GM23338 (cell line): ENCODE data around the gene ITGB3BP. TPM values are rescaled to one million over a fixed set of nuclear protein-coding genes. Genes with fewer than 3 reads are reported as not detected.
"Not testable (repeated sequence)": the region's sequence is repeated elsewhere in the genome, so short reads cannot be mapped to it uniquely, and the experiment has no call there.

Experiments used
- ATAC-seq: fragments of 200-7000 bp; cut with Tn5 transposase; 3 replicates; pipeline ENCODE4 v1.9.1; 2020
- DNase-seq: peaks from one replicate; pipeline ENCODE4 v3.0.0-alpha.2; 2015; ENCODE audit warnings: low spot score
- H2AFZ ChIP-seq: fragments of 200-600 bp; sonication (generic); 2 replicates; pipeline ENCODE4 v1.8.0; 2016; ENCODE audit warnings: antibody characterized with exemption, mild to moderate bottlenecking, moderate library complexity
- H3F3A ChIP-seq: fragments of 200-600 bp; sonication (generic); replicated peaks from 2 replicates; pipeline ENCODE4 v1.8.0; 2017; ENCODE audit warnings: antibody characterized with exemption, mixed run types, low read depth
- H3K27ac ChIP-seq: fragments of 200-600 bp; sonication (generic); 2 replicates; pipeline ENCODE4 v1.6.1; 2016; ENCODE audit warnings: low read depth
- H3K27me3 ChIP-seq: fragments of 200-600 bp; sonication (generic); 2 replicates; pipeline ENCODE4 v1.8.0; 2016; ENCODE audit warnings: mild to moderate bottlenecking, mixed run types, moderate library complexity; ENCODE audit not compliant: insufficient read depth
- H3K36me3 ChIP-seq: fragments of 200-600 bp; sonication (generic); 2 replicates; pipeline ENCODE4 v1.8.0; 2016; ENCODE audit warnings: mild to moderate bottlenecking; ENCODE audit not compliant: insufficient read depth
- H3K4me1 ChIP-seq: fragments of 200-600 bp; sonication (generic); 2 replicates; pipeline ENCODE4 v1.8.0; 2016; ENCODE audit warnings: mild to moderate bottlenecking, moderate library complexity; ENCODE audit not compliant: insufficient read depth
- H3K4me2 ChIP-seq: fragments of 200-600 bp; sonication (generic); 2 replicates; pipeline ENCODE4 v1.7.1; 2017; ENCODE audit warnings: mixed run types
- H3K4me3 ChIP-seq: fragments of 200-600 bp; sonication (generic); 2 replicates; pipeline ENCODE4 v1.6.1; 2016; ENCODE audit warnings: mixed run types
- H3K79me2 ChIP-seq: fragments of 200-600 bp; sonication (generic); replicated peaks from 2 replicates; pipeline ENCODE4 v1.8.0; 2017; ENCODE audit warnings: mild to moderate bottlenecking; ENCODE audit not compliant: insufficient read depth
- H3K9me2 ChIP-seq: fragments of 200-600 bp; sonication (generic); 2 replicates; pipeline ENCODE4 v1.8.0; 2017; ENCODE audit not compliant: insufficient read depth
- H4K20me1 ChIP-seq: fragments of 200-600 bp; sonication (generic); replicated peaks from 2 replicates; pipeline ENCODE4 v1.8.0; 2017; ENCODE audit warnings: mild to moderate bottlenecking; ENCODE audit not compliant: insufficient read depth
- H3K27ac Mint-ChIP-seq: 2 replicates; pipeline ENCODE4 v1.8.0; 2020; ENCODE audit warnings: inconsistent platforms, mild to moderate bottlenecking, moderate library complexity, mixed read lengths
- H3K27me3 Mint-ChIP-seq: 3 replicates; pipeline ENCODE4 v1.8.0; 2022; ENCODE audit warnings: low read depth, mild to moderate bottlenecking, moderate library complexity, mixed read lengths, inconsistent platforms; ENCODE audit not compliant: insufficient read depth, poor library complexity
- H3K36me3 Mint-ChIP-seq: 3 replicates; pipeline ENCODE4 v1.8.0; 2021; ENCODE audit warnings: low read depth, mild to moderate bottlenecking, inconsistent platforms, moderate library complexity, mixed read lengths
- H3K4me1 Mint-ChIP-seq: 3 replicates; pipeline ENCODE4 v1.8.0; 2020; ENCODE audit warnings: mild to moderate bottlenecking, inconsistent platforms, mixed read lengths
- H3K4me3 Mint-ChIP-seq: 3 replicates; pipeline ENCODE4 v1.8.0; 2021; ENCODE audit warnings: moderate library complexity, mild to moderate bottlenecking, inconsistent platforms, mixed read lengths
- H3K9me3 Mint-ChIP-seq: 3 replicates; pipeline ENCODE4 v1.8.0; 2020; ENCODE audit warnings: moderate library complexity, mild to moderate bottlenecking, inconsistent platforms, mixed read lengths
- CREB1 ChIP-seq: fragments of 250-450 bp; sonication (Bioruptor Pico); IDR thresholded peaks from 2 replicates; pipeline ENCODE4 v1.5.0; 2020; ENCODE audit warnings: low read depth, mild to moderate bottlenecking, moderate library complexity
- EZH2 ChIP-seq: fragments of 200-600 bp; sonication (generic); IDR thresholded peaks from one replicate; pipeline ENCODE4 v1.8.0; 2017; ENCODE audit warnings: antibody characterized with exemption, mild to moderate bottlenecking, low read depth; ENCODE audit not compliant: unreplicated experiment
- JUNB ChIP-seq: IDR thresholded peaks from one replicate; pipeline ENCODE4 v1.6.1; 2016; ENCODE audit warnings: antibody characterized with exemption; ENCODE audit not compliant: unreplicated experiment
- ZNF114 ChIP-seq: fragments of 250-450 bp; sonication (Bioruptor Pico); IDR thresholded peaks from 2 replicates; pipeline ENCODE4 v1.5.0; 2020; ENCODE audit warnings: mild to moderate bottlenecking, moderate library complexity
- polyA plus RNA-seq: library from polyadenylated mRNA; unstranded; fragments of >200 nt; fragmentation: Nextera tagmentation; extraction: Ambion mirVana; gene quantifications from 2 replicates; pipeline ENCODE4 v1.2.1, GENCODE V29; 2016
- total RNA-seq: library from RNA; depleted of rRNA; stranded (reverse); fragments of >200 nt; shearing (Covaris generic); gene quantifications from 2 replicates; pipeline ENCODE4 v1.2.3, GENCODE V29; 2014
- TF ChIP-seq, protein P1 (sequence below): fragments of 250-450 bp; sonication (Bioruptor Pico); IDR thresholded peaks from 2 replicates; pipeline ENCODE4 v1.5.0; 2020; ENCODE audit warnings: mild to moderate bottlenecking, moderate library complexity
- TF ChIP-seq, protein P2 (sequence below), 2 experiments: fragments of 200-600 bp in 1 of 2; sonication (generic) in 1 of 2; conservative IDR thresholded peaks; 2 replicates each; pipeline versions ENCODE4 v1.5.1 to v1.6.1; 2016 to 2017; ENCODE audit warnings: antibody characterized with exemption in 2 of 2, low read depth in 2 of 2, mild to moderate bottlenecking in 2 of 2, moderate library complexity in 1 of 2
- TF ChIP-seq, protein P3 (sequence below): IDR thresholded peaks from 2 replicates; pipeline ENCODE4 v1.6.1; 2016; ENCODE audit warnings: antibody characterized with exemption

The ITGB3BP gene
- total and polyA plus RNA-seq, 2 experiments from 2014 or later, result 49.4 to 101 TPM

DNA sequence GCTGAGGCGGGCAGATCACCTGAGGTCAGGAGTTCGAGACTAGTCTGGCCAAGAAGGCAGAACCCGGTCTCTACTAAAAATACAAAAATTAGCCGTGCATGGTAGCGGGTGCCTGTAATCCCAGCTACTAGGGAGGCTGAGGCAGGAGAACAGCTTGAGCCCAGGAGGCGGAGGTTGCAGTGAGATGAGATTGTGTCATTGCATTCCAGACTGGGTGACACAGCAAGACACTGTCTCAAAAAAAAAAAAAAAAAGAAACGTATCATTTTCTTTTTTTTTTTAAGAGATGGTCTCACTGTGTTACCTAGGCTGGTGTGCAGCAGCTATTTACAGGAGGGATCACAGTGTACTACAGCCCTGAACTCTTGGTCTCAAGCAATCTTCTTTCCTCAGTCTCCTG lies 47.3 kb downstream of the ITGB3BP start:
- Histone ChIP-seq H3K79me2 (no peaks in the 10 kb centered on the region), H3K4me3 (no peak overlapping the region), H3K9me2 (no peaks in the 10 kb centered on the region), H3F3A (no peaks in the 10 kb centered on the region), H3K4me2 (no peak overlapping the region), H2AFZ (no peak overlapping the region), H3K4me1 (no peaks in the 10 kb centered on the region), H3K36me3 (peaks cover 12% of the 10 kb centered on the region; the same call in 1 of the 2 replicates), H3K27ac (no peak overlapping the region), H4K20me1 (no peaks in the 10 kb centered on the region), H3K27me3 (no peaks in the 10 kb centered on the region)
- no peak overlapping the region for H3K4me3 Mint-ChIP-seq
- ATAC-seq (no peak), DNase-seq (no peak)
- no peaks in the 10 kb centered on the region for H3K4me1 Mint-ChIP-seq
- H3K9me3 Mint-ChIP-seq, result peaks cover 24% of the 10 kb centered on the region
- H3K27ac Mint-ChIP-seq, result no peak overlapping the region
- H3K36me3 Mint-ChIP-seq, result peaks cover 47% of the 10 kb centered on the region
- TF ChIP-seq CREB1 (CRISPR knock-in tag) (no peak), JUNB (no peak), ZNF114 (CRISPR knock-in tag) (no peak), EZH2 (no peak)
- TF ChIP-seq, protein P1, sequence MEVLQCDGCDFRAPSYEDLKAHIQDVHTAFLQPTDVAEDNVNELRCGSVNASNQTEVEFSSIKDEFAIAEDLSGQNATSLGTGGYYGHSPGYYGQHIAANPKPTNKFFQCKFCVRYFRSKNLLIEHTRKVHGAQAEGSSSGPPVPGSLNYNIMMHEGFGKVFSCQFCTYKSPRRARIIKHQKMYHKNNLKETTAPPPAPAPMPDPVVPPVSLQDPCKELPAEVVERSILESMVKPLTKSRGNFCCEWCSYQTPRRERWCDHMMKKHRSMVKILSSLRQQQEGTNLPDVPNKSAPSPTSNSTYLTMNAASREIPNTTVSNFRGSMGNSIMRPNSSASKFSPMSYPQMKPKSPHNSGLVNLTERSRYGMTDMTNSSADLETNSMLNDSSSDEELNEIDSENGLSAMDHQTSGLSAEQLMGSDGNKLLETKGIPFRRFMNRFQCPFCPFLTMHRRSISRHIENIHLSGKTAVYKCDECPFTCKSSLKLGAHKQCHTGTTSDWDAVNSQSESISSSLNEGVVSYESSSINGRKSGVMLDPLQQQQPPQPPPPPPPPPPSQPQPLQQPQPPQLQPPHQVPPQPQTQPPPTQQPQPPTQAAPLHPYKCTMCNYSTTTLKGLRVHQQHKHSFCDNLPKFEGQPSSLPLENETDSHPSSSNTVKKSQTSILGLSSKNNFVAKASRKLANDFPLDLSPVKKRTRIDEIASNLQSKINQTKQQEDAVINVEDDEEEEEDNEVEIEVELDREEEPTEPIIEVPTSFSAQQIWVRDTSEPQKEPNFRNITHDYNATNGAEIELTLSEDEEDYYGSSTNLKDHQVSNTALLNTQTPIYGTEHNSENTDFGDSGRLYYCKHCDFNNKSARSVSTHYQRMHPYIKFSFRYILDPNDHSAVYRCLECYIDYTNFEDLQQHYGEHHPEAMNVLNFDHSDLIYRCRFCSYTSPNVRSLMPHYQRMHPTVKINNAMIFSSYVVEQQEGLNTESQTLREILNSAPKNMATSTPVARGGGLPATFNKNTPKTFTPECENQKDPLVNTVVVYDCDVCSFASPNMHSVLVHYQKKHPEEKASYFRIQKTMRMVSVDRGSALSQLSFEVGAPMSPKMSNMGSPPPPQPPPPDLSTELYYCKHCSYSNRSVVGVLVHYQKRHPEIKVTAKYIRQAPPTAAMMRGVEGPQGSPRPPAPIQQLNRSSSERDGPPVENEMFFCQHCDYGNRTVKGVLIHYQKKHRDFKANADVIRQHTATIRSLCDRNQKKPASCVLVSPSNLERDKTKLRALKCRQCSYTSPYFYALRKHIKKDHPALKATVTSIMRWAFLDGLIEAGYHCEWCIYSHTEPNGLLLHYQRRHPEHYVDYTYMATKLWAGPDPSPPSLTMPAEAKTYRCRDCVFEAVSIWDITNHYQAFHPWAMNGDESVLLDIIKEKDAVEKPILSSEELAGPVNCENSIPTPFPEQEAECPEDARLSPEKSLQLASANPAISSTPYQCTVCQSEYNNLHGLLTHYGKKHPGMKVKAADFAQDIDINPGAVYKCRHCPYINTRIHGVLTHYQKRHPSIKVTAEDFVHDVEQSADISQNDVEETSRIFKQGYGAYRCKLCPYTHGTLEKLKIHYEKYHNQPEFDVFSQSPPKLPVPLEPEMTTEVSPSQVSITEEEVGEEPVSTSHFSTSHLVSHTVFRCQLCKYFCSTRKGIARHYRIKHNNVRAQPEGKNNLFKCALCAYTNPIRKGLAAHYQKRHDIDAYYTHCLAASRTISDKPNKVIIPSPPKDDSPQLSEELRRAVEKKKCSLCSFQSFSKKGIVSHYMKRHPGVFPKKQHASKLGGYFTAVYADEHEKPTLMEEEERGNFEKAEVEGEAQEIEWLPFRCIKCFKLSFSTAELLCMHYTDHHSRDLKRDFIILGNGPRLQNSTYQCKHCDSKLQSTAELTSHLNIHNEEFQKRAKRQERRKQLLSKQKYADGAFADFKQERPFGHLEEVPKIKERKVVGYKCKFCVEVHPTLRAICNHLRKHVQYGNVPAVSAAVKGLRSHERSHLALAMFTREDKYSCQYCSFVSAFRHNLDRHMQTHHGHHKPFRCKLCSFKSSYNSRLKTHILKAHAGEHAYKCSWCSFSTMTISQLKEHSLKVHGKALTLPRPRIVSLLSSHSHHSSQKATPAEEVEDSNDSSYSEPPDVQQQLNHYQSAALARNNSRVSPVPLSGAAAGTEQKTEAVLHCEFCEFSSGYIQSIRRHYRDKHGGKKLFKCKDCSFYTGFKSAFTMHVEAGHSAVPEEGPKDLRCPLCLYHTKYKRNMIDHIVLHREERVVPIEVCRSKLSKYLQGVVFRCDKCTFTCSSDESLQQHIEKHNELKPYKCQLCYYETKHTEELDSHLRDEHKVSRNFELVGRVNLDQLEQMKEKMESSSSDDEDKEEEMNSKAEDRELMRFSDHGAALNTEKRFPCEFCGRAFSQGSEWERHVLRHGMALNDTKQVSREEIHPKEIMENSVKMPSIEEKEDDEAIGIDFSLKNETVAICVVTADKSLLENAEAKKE (CRISPR knock-in tag), result no peak
- TF ChIP-seq, protein P2, sequence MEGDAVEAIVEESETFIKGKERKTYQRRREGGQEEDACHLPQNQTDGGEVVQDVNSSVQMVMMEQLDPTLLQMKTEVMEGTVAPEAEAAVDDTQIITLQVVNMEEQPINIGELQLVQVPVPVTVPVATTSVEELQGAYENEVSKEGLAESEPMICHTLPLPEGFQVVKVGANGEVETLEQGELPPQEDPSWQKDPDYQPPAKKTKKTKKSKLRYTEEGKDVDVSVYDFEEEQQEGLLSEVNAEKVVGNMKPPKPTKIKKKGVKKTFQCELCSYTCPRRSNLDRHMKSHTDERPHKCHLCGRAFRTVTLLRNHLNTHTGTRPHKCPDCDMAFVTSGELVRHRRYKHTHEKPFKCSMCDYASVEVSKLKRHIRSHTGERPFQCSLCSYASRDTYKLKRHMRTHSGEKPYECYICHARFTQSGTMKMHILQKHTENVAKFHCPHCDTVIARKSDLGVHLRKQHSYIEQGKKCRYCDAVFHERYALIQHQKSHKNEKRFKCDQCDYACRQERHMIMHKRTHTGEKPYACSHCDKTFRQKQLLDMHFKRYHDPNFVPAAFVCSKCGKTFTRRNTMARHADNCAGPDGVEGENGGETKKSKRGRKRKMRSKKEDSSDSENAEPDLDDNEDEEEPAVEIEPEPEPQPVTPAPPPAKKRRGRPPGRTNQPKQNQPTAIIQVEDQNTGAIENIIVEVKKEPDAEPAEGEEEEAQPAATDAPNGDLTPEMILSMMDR (conservative IDR thresholded peaks at IDR 0.05; ENCODE audit: low read depth in 2 of 2), result no peak
- TF ChIP-seq, protein P3, sequence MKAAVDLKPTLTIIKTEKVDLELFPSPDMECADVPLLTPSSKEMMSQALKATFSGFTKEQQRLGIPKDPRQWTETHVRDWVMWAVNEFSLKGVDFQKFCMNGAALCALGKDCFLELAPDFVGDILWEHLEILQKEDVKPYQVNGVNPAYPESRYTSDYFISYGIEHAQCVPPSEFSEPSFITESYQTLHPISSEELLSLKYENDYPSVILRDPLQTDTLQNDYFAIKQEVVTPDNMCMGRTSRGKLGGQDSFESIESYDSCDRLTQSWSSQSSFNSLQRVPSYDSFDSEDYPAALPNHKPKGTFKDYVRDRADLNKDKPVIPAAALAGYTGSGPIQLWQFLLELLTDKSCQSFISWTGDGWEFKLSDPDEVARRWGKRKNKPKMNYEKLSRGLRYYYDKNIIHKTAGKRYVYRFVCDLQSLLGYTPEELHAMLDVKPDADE, result no peak
- peaks cover 2% of the 10 kb centered on the region for H3K27me3 Mint-ChIP-seq

DNA sequence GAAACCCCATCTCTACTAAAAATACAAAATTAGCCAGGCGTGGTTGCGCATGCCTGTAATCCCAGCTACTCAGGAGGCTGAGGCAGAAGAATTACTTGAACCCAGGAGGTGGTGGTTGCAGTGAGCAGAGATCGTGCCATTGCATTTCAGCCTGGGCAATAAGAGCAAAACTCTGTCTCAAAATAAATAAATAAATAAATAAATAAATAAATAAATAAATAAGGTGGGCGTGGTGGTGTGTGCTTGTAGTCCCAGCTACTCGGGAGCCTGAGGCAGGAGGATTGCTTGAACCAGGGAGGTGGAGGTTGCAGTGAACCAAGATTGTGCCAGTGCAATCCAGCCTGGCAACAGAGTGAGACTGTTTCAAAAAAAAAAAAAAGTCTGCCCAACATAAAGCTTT lies 54.3 kb downstream of the ITGB3BP start:
- H3K27me3 ChIP-seq, H3K4me3 Mint-ChIP-seq, H3F3A ChIP-seq, H3K4me1 Mint-ChIP-seq, DNase-seq, ATAC-seq, H3K9me2 ChIP-seq, H3K4me2 ChIP-seq, H3K4me3 ChIP-seq, H2AFZ ChIP-seq, H4K20me1 ChIP-seq, H3K27ac ChIP-seq, H3K4me1 ChIP-seq, H3K27me3 Mint-ChIP-seq, H3K27ac Mint-ChIP-seq, H3K79me2 ChIP-seq: not testable (repeated sequence)
- H3K36me3 Mint-ChIP-seq, result peaks cover 36% of the 10 kb centered on the region
- H3K9me3 Mint-ChIP-seq, result peaks cover 34% of the 10 kb centered on the region
- peaks cover 20% of the 10 kb centered on the region; the same call in 1 of the 2 replicates for H3K36me3 ChIP-seq
